Measurements from ENCODE around the gene FEN1.

Gene FEN1

GRCh38 chr11:61795459-61795858, 2.7 kb downstream of the FEN1 start:
- no peak for DNase-seq (ENCODE audit: low spot score)

- no peak for DNase-seq (ENCODE audit: low spot score)
These were observed 3.3 kb downstream of the FEN1 start for GRCh38 chr11:61795876-61796526.

DNA sequence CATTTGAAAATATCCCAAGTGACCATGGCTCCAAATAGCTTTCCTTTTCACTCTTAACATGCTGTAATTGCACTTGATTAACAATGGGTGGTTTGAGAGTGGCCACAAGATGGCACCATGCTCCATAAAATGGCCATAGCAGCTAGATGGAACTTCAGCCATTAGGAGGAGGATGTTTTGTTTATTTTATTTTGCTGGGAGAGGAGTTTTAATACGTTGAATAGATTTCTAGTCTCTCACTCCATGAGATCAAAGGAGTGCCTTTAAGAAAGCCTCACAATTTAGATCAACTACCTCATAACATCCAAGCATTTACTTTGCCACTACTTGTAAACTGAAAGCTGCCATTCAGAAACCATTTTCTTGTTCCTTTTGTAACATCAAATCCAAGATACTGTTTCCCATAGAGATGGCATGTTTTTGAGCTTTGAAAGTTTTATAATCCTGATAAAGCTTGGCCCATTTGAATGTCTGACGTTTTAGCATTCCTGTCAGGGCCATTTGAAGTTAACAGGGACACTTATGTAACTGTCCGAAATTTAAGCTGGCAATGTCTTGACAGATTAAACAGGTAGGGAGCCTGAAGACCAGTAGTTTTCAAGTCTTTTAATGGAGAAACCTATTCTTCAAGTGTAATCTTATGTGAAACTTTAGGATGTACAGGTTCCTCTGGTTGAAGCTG, 4.7 kb downstream of the FEN1 start:
- DNase-seq (ENCODE audit: low spot score): peak; percentile 80

DNA sequence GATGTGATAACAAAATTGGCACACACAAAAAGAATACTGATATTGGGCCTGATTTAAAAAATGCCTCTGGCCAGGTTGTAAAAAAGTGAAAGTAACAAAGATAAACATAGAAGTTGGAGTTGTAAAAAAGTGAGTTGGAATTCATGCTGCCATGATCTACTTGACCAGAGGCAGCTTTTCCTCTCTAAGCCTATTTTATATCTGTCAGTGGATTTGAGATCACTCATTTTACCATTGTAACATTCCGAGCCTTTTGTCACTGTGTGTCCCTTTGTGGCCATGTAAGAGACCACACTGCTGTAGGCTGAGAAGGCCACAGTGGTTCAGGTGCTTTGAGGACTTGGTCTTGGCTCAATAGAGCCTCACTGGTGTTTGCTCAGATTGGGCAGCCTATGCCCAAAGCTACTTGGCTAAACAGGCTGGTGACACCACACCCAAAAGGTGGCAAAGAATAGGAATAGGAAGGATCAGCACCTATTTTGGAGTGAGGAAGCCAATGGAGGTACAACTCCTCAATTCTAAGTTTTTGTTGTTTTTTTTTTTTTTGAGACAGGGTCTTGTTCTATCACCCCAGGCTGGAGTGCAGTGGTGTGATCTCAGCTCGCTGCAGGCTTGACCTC, 7.1 kb downstream of the FEN1 start:
- DNase-seq (ENCODE audit: low spot score): no peak

- DNase-seq (ENCODE audit: low spot score): no peak
These were observed 7.9 kb downstream of the FEN1 start for GRCh38 chr11:61800331-61801281.

- DNase-seq (ENCODE audit: low spot score): no peak
These were observed 9.9 kb downstream of the FEN1 start for GRCh38 chr11:61802605-61803004.

DNA sequence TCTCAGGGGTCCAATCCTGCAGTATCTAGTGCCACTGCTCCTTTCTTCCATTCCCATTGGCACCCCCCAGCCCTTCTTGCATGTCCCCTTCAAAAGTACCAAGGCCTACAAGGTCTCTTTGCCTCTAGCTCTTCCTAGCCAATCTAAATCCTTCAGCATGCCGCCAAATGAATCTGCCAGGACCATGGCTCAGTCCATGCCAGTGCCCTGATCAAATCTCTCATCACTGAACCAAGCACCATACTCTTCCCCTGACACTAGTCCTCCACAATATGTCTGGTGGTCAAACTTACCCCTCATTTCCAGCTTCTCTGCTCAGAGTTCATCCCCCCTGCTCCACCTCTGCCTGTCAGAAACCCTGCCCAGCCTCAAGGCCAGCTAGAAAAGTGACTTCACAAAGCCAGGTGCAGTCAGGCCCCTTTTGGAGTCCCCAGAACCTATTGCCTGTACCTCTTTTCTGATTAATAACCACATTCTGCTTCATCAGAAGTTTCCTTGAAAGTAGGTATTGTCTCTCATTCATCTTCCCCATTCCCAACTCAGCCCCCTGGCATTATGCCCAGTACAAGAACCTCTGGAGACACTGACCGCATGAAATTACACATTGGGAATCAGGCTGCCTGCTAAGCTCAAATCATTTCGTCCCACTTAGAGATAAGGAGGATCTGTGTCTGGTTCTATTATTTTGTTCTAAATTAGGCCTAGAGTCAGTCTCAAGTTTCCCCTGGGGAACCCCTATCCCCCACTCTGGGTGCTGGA, 11.4 kb downstream of the FEN1 start:
- DNase-seq (ENCODE audit: low spot score): no peak

DNA sequence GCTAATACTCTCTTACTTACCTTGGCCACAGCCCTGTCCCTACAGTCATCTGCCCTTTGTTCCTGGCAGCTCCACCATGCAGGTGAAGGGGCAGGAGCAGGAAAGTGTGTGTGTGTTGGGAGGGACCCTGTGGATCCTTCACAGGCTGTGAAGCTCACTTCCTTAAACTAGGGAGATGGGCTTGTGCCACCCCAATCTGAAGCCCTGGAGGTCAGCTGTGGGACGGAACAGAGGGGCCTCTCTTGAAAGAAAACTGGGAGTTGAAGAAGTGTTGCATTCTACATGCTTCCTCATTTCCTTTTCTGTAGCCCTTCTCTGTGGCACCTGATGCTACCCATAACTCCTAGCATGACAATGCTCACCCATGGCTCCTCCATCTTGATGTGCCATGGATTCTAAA, 12.4 kb downstream of the FEN1 start:
- DNase-seq (ENCODE audit: low spot score): no peak

- no peak for DNase-seq (ENCODE audit: low spot score)
These were observed 14.1 kb downstream of the FEN1 start for GRCh38 chr11:61806785-61807184.

- no peak for DNase-seq (ENCODE audit: low spot score)
These were observed 18.0 kb downstream of the FEN1 start for GRCh38 chr11:61810671-61811175.

DNA sequence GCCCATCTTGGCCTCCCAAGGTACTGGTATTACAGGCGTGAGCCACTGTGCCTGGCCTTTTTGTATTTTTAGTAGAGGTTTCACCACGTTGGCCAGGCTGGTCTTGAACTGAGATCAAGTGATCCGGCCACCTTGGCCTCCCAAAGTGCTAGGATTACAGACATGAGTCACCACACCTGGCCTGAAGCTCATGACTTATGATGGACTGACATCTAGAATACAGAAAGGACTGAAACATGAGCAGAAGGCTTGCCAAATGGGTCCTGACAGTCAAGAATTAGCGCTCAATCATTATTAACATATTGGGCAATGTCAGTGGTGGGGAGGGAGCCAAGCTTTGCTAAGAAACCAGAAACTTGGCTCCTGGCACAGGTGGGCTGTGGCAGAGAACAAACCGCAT, 19.1 kb downstream of the FEN1 start:
- no peak for DNase-seq (ENCODE audit: low spot score)

- no peak for DNase-seq (ENCODE audit: low spot score)
These were observed 20.2 kb downstream of the FEN1 start for GRCh38 chr11:61812736-61813411.

DNA sequence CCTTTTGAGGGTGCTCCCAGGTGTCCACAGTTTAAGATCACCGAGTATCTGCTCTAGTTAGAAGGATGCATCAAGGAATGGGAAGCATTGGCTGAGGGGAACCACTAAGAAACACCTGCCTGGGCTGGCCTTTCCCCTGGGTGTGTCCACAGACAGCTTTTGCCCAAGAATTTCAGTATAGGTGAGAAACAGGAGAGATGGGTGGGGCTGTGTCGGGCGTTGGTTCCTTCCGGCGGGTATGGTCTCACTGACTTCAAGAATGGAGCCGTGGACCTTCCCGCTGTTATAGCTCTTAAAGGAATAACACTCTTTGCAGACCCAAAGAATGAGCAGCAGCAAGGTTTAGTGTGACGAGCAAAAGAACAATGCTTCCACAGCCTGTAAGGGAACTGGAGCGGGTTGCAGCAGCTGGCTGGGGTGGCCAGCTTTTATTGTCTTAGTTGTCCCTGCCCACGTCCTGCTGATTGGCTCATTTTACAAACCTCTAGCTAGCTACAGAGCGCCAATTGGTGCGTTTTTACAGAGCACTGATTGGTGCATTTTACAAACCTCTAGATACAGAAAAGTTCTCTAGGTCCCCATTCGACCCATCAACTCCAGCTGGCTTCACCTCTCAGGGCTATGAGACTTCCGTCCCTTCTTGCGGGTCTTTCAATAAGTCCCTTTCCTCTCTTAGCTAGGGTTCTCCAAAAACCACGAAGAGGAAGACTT, 21.7 kb downstream of the FEN1 start:
- DNase-seq (ENCODE audit: low spot score): no peak

GRCh38 chr11:61814958-61815789, 22.5 kb downstream of the FEN1 start:
- DNase-seq (ENCODE audit: low spot score): peak; percentile 98

DNA sequence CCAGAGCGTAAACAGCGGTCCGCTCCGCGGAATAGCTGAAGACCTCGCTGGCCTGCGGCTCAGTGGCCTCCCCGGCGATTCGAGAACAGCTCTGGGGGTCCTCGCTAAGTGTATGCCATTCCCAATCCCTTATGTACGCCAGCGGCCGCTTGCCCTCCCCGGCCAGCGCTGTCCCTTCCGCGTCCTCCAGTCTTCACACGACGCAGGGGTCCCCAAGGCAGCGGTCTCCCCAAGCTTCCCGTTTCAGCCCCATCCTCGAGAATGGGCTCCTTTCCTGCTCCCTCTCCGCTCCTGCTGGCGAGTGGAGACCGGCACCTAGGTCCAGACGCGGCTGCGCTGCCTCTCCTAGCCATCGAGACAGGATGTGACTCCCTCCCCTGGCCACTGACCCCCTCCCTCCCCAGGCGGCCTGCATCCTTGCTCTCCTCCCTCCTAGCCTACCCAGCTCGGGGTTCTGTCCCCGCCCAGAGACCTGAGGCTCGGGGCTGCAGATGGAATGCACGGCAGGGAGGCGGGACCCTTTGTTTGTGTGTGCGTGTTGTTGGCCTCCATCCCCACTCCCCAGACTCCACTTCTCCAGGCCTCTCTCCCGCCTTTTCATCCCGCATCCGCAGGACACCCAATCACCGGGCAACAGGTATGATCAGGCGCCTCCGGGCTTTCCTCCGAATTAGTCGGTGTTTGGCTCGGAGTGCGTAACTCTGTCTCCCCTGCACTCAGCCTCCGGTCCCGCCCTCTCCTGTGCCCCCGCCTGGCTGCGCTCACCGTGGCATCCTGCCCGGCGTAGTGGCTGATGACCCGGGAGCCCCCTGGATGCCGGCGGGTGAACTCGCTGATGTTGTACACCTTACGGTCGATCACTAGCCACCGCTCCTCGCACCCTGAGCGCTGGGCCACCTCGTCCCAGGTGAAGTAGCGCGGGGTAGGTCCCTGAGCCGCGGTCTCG, 23.4 kb downstream of the FEN1 start:
- peak; percentile 84 for DNase-seq (ENCODE audit: low spot score)

DNA sequence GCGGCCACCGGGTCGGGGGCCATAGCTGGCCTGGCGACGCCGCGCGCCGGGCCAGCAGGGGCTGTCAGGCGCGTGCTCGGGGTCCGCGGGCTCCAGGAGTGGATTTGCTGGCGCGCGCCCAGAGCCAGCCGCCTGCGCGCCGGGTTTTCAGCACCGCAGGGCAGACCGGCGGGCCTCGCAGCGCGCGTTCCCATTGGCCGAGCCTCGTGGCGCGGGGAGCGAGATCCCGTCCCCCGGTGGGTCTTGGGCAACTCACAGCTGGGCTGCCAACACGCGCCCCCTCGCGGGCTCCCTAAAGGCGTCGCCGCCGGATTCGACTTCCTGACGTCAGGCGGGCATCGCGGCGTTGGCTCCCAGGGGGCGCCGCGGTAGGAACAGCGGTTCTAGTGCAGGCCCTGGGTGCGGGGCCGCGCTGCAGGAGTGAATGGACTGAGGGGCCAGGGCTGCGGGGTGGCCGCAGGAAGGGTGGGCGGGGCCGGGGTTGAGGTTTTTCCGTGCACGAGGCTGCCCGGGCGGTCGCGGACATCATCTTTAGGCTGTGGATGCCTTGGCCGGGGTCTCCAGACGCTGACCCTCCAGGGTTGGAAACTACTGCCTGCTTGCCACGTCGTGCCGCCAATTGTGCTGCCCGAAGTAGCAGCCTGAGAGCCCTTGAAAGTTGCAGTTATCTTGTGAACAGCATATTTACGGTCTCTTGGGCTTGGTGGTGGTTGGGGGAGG, 24.2 kb downstream of the FEN1 start, which contains the start of gene FADS1:
Gene FADS1 (minus strand): TSS at position 268 of the 720 bp plus-strand sequence. CDS start 74 bp downstream, at position 194.
- peak; percentile 97 for DNase-seq (ENCODE audit: low spot score)
